ENCODE data around the gene ADAMTS12.

ADAMTS12 gene, protein sequence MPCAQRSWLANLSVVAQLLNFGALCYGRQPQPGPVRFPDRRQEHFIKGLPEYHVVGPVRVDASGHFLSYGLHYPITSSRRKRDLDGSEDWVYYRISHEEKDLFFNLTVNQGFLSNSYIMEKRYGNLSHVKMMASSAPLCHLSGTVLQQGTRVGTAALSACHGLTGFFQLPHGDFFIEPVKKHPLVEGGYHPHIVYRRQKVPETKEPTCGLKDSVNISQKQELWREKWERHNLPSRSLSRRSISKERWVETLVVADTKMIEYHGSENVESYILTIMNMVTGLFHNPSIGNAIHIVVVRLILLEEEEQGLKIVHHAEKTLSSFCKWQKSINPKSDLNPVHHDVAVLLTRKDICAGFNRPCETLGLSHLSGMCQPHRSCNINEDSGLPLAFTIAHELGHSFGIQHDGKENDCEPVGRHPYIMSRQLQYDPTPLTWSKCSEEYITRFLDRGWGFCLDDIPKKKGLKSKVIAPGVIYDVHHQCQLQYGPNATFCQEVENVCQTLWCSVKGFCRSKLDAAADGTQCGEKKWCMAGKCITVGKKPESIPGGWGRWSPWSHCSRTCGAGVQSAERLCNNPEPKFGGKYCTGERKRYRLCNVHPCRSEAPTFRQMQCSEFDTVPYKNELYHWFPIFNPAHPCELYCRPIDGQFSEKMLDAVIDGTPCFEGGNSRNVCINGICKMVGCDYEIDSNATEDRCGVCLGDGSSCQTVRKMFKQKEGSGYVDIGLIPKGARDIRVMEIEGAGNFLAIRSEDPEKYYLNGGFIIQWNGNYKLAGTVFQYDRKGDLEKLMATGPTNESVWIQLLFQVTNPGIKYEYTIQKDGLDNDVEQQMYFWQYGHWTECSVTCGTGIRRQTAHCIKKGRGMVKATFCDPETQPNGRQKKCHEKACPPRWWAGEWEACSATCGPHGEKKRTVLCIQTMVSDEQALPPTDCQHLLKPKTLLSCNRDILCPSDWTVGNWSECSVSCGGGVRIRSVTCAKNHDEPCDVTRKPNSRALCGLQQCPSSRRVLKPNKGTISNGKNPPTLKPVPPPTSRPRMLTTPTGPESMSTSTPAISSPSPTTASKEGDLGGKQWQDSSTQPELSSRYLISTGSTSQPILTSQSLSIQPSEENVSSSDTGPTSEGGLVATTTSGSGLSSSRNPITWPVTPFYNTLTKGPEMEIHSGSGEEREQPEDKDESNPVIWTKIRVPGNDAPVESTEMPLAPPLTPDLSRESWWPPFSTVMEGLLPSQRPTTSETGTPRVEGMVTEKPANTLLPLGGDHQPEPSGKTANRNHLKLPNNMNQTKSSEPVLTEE (N-terminal part only)

DNA sequence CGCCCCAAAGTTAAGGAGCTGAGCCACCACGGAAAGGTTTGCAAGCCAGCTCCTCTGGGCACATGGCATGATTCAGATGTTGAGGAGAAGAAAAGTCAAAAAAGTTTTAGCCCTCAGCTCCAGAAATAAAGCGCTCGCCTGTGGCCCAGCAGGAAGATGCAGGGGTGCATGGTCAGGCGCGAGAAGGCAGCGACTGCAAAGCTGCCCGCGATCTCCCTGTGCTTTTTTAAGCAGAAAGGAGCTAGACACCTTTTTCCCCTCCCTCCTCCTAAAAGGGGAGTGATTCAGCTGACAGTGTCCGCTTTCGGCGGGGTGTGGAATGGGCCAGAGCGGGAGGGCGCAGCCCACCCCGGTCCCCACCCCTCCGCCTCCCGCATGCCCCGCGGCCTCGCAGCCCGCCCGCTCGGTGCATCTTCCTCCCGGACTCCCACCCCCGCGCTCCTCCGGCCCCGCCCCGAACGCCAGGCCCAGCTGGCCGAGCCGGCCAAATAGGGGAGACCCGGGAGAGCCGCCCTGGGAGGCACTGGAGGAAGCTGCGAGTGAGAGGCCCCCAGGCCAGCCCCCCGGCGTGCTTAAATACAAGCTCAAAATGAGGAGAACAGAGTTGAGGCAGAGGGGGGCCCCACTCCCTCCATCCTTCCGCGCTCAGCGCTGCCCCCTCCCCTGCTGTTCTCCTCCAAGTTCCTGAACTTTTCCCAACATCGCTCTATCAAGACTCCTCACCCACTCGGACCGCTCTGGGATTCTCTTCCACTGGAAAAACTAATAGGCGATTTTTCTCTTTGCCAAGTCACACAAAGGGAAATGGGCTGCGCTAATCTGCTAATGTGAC lies at the start of gene ADAMTS12:
TSS of gene ADAMTS12 (minus strand) at position 203 of the 832 bp plus-strand sequence. CDS start at position 69, 134 bp downstream.
- Mint-ChIP-seq H3K4me3 (peak within 1 kb of the TSS; percentile 16), H3K27me3 (peaks cover 47% of the 10 kb centered on the region), H3K9me3 (no peaks in the 10 kb centered on the region), H3K4me1 (no peaks in the 10 kb centered on the region), H3K36me3 (no peaks in the 10 kb centered on the region), H3K27ac (no peak within 1 kb of the TSS)
- no peak for ATAC-seq

DNA sequence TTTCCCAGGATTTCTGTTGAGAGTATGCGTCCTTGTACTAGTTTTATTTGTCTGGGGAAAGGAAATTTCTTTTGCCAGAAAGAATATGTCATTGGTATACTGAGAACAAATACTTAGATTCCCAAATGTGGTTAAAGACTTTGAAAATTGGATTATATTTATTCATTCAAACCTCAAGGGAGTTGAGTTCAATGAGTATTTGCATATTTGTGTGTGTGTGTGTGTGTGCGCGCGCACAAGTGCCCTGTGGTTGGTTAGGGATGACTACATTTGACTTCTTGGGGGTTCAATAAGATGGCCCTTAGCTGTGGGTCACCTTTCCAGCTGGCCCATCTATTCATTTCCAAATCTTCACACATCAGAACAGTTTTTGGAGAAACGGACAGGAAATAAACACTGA lies 49.3 kb upstream of the ADAMTS12 start:
- H3K36me3 Mint-ChIP-seq: no peaks in the 10 kb centered on the region
- no peaks in the 10 kb centered on the region for H3K9me3 Mint-ChIP-seq
- H3K4me3 Mint-ChIP-seq: no peak overlapping the region
- H3K27ac Mint-ChIP-seq: no peak overlapping the region
- no peak for ATAC-seq
- H3K27me3 Mint-ChIP-seq: peaks cover 65% of the 10 kb centered on the region
- no peaks in the 10 kb centered on the region for H3K4me1 Mint-ChIP-seq

DNA sequence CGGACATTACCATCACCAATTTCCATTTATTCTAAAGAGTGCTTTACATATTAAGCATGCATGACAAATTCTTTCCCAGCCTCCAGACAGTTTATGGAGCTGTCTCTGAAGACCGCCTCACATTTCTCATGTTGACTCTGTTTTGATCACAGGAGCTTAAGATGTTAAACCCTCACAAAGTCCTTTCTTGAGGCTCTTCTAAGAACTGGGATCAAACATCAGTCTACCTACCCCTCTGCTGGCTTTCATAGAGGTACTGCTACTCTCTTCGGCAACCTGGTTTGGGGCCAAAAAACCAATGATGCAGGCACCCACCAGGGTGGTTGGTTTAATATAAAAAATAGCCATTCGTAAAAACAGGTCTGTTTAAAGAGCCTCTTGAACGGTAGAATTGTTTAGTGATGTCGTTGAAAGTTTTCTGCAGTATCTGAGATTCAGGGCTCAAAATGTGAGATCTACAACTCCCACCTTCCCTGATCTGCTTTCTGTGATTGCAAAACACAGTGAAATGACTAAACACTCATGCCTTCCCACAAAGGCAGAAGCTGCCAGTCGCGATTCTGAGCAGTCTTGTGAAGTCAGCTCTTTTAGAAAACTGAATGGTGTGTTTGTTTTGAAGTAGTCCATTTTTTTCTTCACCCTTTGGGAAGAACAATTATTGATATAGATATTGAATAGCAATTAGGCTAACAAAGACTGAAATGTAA lies 47.9 kb upstream of the ADAMTS12 start:
- Mint-ChIP-seq H3K27me3 (peaks cover 78% of the 10 kb centered on the region), H3K36me3 (no peaks in the 10 kb centered on the region), H3K4me1 (peaks cover under 1% of the 10 kb centered on the region), H3K27ac (no peak overlapping the region), H3K9me3 (no peaks in the 10 kb centered on the region), H3K4me3 (no peak overlapping the region)
- no peak for ATAC-seq

DNA sequence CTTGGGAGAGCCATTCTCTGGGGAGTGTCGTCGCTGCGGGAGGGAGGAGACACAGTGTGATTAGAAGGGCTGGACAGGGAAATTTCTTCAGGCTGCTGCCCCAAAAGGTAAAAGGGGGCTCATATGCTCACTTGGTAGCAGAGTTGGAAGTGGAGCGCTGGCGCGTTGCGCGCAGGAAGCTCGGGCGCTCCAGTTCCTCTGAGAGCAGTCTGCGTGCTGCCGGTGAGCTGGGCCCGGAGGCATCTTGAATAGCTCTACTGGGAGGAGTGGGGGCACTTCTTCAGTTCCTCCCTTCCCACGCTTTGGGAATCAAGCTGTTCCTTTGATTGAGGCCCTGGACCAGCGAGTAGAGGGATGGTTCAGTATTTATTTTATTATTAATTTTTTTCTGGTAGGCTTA lies 47.1 kb upstream of the ADAMTS12 start:
- no peaks in the 10 kb centered on the region for H3K36me3 Mint-ChIP-seq
- no peaks in the 10 kb centered on the region for H3K9me3 Mint-ChIP-seq
- H3K27me3 Mint-ChIP-seq: peaks cover 76% of the 10 kb centered on the region
- no peak overlapping the region for H3K27ac Mint-ChIP-seq
- peaks cover 9% of the 10 kb centered on the region for H3K4me1 Mint-ChIP-seq
- ATAC-seq: no peak
- no peak overlapping the region for H3K4me3 Mint-ChIP-seq

DNA sequence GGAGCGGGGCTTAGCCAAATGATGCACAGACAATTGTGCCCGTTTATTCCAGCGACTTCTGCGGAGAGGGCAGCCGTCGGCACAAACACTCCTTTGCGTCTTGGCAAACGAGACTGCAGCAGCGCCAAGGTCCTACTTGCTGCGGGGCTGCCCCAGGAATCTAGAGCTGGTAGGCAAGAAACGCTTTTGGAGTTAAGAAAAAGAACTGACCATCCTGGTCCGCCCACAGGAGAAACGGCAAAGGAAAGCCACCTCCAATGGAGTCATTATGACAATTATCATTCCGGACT lies 46.7 kb upstream of the ADAMTS12 start:
- no peak overlapping the region for H3K27ac Mint-ChIP-seq
- peaks cover 71% of the 10 kb centered on the region for H3K27me3 Mint-ChIP-seq
- H3K4me1 Mint-ChIP-seq: peaks cover 13% of the 10 kb centered on the region
- H3K4me3 Mint-ChIP-seq: no peak overlapping the region
- no peaks in the 10 kb centered on the region for H3K36me3 Mint-ChIP-seq
- H3K9me3 Mint-ChIP-seq: no peaks in the 10 kb centered on the region
- no peak for ATAC-seq

DNA sequence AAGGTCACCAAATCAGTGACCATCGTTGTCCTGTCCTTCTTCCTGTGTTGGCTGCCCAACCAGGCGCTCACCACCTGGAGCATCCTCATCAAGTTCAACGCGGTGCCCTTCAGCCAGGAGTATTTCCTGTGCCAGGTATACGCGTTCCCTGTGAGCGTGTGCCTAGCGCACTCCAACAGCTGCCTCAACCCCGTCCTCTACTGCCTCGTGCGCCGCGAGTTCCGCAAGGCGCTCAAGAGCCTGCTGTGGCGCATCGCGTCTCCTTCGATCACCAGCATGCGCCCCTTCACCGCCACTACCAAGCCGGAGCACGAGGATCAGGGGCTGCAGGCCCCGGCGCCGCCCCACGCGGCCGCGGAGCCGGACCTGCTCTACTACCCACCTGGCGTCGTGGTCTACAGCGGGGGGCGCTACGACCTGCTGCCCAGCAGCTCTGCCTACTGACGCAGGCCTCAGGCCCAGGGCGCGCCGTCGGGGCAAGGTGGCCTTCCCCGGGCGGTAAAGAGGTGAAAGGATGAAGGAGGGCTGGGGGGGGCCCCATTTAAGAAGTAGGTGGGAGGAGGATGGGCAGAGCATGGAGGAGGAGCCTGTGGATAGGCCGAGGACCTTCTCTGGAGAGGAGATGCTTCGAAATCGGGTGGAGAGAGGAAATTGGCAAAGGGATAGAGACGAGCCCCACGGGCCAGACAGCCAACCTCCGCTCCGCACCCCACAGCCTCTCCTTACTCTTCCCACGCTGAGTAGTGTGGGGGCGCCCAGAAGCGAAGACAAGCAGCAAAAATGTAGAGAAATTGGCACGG lies 46.1 kb upstream of the ADAMTS12 start:
- Mint-ChIP-seq H3K4me1 (peaks cover 14% of the 10 kb centered on the region), H3K27me3 (peaks cover 66% of the 10 kb centered on the region), H3K36me3 (no peaks in the 10 kb centered on the region), H3K27ac (no peak overlapping the region), H3K9me3 (no peaks in the 10 kb centered on the region), H3K4me3 (no peak overlapping the region)
- ATAC-seq: no peak

DNA sequence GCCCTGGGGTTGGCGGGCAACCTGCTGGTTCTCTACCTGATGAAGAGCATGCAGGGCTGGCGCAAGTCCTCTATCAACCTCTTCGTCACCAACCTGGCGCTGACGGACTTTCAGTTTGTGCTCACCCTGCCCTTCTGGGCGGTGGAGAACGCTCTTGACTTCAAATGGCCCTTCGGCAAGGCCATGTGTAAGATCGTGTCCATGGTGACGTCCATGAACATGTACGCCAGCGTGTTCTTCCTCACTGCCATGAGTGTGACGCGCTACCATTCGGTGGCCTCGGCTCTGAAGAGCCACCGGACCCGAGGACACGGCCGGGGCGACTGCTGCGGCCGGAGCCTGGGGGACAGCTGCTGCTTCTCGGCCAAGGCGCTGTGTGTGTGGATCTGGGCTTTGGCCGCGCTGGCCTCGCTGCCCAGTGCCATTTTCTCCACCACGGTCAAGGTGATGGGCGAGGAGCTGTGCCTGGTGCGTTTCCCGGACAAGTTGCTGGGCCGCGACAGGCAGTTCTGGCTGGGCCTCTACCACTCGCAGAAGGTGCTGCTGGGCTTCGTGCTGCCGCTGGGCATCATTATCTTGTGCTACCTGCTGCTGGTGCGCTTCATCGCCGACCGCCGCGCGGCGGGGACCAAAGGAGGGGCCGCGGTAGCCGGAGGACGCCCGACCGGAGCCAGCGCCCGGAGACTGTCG lies 45.4 kb upstream of the ADAMTS12 start:
- peaks cover 14% of the 10 kb centered on the region for H3K4me1 Mint-ChIP-seq
- no peak overlapping the region for H3K27ac Mint-ChIP-seq
- H3K9me3 Mint-ChIP-seq: no peaks in the 10 kb centered on the region
- no peak overlapping the region for H3K4me3 Mint-ChIP-seq
- ATAC-seq: no peak
- H3K27me3 Mint-ChIP-seq: peaks cover 64% of the 10 kb centered on the region
- H3K36me3 Mint-ChIP-seq: no peaks in the 10 kb centered on the region

DNA sequence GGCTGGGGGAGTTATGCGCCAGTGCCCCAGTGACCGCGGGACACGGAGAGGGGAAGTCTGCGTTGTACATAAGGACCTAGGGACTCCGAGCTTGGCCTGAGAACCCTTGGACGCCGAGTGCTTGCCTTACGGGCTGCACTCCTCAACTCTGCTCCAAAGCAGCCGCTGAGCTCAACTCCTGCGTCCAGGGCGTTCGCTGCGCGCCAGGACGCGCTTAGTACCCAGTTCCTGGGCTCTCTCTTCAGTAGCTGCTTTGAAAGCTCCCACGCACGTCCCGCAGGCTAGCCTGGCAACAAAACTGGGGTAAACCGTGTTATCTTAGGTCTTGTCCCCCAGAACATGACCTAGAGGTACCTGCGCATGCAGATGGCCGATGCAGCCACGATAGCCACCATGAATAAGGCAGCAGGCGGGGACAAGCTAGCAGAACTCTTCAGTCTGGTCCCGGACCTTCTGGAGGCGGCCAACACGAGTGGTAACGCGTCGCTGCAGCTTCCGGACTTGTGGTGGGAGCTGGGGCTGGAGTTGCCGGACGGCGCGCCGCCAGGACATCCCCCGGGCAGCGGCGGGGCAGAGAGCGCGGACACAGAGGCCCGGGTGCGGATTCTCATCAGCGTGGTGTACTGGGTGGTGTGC lies 44.7 kb upstream of the ADAMTS12 start, which contains the start of gene RXFP3:
TSS of gene RXFP3 (plus strand) at position 6 of the 636 bp plus-strand sequence. CDS start at position 361, 355 bp downstream.
- peaks cover 64% of the 10 kb centered on the region for H3K27me3 Mint-ChIP-seq
- no peak for ATAC-seq
- no peaks in the 10 kb centered on the region for H3K9me3 Mint-ChIP-seq
- no peak within 1 kb of the TSS for H3K27ac Mint-ChIP-seq
- H3K36me3 Mint-ChIP-seq: no peaks in the 10 kb centered on the region
- H3K4me3 Mint-ChIP-seq: no peak within 1 kb of the TSS
- peaks cover 14% of the 10 kb centered on the region for H3K4me1 Mint-ChIP-seq

DNA sequence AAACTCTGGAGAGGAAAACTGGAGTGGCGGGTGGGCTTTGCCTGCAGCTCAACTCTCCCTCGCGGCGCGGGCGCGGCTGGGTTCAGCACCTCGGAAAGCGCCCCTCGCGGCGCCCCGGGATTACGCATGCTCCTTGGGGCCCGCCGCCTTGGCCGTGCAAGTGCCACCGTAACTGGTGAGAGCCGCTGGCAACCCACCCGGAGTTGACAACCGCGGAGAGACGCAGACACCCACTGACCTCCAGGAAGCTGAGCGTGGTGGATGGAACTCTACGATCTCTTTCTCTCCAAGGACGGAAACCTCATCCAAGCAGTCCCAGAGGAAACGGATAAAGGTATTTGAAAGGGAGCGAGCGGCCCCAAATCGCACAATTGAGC lies 44.2 kb upstream of the ADAMTS12 start:
- Mint-ChIP-seq H3K36me3 (no peaks in the 10 kb centered on the region), H3K9me3 (no peaks in the 10 kb centered on the region), H3K27ac (no peak overlapping the region), H3K27me3 (peaks cover 63% of the 10 kb centered on the region), H3K4me1 (peaks cover 14% of the 10 kb centered on the region), H3K4me3 (no peak overlapping the region)
- ATAC-seq: no peak

DNA sequence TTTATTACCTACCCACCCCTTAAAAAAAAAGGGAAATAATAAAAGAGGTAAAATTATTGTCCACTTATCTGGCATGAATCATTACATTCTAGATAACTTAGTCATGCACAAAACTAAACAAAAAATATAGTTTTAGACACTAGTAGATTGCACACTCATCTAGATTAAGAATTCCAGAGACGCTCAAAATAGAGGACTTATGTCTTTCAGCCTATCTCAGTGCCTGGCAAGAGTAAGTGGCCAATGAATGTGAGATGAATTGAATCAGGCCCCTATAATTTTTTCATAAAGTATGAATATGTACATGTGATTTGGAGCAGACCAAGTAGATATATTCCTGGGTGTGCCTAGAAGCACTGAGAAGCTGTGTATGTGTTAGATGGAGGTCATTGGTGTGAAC lies 42.4 kb upstream of the ADAMTS12 start:
- H3K27ac Mint-ChIP-seq: no peak overlapping the region
- no peaks in the 10 kb centered on the region for H3K9me3 Mint-ChIP-seq
- peaks cover 14% of the 10 kb centered on the region for H3K4me1 Mint-ChIP-seq
- no peak overlapping the region for H3K4me3 Mint-ChIP-seq
- H3K36me3 Mint-ChIP-seq: no peaks in the 10 kb centered on the region
- H3K27me3 Mint-ChIP-seq: peaks cover 62% of the 10 kb centered on the region
- ATAC-seq: peak; percentile 5

DNA sequence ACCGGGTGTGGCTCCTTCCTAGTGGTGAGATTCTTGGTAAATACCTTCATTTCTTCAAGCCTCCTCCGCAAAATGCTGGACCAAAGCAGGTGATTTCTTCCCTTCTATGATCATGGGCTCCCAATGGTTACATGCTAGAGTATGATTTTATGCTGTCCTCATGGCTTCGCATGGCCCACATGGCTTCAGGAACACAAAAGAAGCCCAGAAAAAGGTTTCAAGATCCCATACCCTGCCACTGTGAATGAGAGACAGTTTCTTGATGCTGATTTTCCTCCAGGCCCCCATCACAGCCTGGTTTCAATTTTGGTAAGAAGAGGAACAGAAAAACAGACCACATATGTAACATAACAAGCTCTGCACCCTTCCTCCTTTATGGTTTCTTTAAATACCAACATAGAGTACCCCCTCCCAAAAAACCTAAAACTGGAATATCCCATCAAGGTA lies 42.0 kb upstream of the ADAMTS12 start:
- Mint-ChIP-seq H3K4me1 (peaks cover 14% of the 10 kb centered on the region), H3K27ac (no peak overlapping the region), H3K9me3 (no peaks in the 10 kb centered on the region), H3K4me3 (no peak overlapping the region), H3K36me3 (no peaks in the 10 kb centered on the region), H3K27me3 (peaks cover 58% of the 10 kb centered on the region)
- peak; percentile 69 for ATAC-seq

DNA sequence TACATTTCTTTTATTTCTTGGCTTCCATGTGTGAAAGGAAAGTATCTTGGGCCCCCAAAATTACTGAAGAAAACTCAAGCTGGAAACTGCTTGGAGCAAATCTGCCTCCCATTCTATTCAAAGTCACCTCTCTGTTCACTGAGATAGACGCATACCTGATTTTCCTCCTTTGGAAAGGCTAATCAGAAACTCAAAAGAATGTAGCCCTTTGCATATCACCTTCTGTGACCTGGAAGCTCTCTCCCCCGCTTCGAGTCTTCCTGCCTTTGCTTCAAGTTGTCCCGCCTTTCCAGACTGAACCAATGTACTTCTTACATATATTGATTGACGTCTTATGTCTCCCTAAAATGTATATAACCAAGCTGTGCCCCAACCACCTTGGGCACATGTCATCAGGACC lies 39.3 kb upstream of the ADAMTS12 start:
- Mint-ChIP-seq H3K27ac (no peak overlapping the region), H3K36me3 (no peaks in the 10 kb centered on the region), H3K4me1 (peaks cover 20% of the 10 kb centered on the region), H3K9me3 (no peaks in the 10 kb centered on the region), H3K27me3 (peaks cover 32% of the 10 kb centered on the region), H3K4me3 (no peak overlapping the region)
- no peak for ATAC-seq

Data from stimulated activated memory B cell treated with anti-CD40 and anti-IgM and Interleukin-4, amounts not matched to agents 10 μg/mL and 1 μg/mL and 100 μg/mL, for 72 hours (primary cell).